Measurements from ENCODE around the gene XXYLT1. TPM values are rescaled to one million over a fixed set of nuclear protein-coding genes. Genes with fewer than 3 reads are reported as not detected.

XXYLT1 gene
- total and polyA plus RNA-seq, 9 of the 15 experiments (the other 6 are each of a cell fraction or from before 2014, with no cell fraction given), result 1.9 to 18.9 (median 15.0) TPM

DNA sequence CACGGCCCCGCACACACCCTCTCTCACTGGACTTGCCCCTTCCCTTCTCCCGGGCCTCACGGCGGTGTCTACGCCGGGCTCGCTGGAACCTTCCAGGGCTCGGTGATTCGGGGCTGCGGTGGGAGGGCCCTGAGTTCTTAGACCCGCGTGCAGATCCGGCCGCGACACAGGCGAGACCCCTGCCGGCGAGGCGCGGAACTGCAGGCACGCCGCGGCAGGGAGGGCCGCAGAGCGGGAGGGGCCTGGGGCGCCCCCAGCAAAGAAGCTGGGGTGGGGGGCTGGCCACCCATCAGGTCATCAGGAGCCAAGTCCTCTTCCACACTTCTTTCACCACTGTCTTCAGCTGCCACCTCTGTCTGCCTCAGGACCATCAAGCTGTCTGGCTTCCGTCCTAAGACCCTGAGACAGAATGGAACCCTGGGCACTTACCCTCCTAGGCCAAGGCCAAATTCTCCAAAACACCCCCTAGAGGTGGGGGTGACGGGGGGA is 164.5 kb downstream of the XXYLT1 start (continued):
- TF ChIP-seq, protein P1, sequence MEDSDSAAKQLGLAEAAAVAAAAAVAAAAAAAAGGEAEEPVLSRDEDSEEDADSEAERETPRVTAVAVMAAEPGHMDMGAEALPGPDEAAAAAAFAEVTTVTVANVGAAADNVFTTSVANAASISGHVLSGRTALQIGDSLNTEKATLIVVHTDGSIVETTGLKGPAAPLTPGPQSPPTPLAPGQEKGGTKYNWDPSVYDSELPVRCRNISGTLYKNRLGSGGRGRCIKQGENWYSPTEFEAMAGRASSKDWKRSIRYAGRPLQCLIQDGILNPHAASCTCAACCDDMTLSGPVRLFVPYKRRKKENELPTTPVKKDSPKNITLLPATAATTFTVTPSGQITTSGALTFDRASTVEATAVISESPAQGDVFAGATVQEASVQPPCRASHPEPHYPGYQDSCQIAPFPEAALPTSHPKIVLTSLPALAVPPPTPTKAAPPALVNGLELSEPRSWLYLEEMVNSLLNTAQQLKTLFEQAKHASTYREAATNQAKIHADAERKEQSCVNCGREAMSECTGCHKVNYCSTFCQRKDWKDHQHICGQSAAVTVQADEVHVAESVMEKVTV (CRISPR knock-in tag; IDR thresholded peaks at IDR 0.05), result peak; percentile 83
- TF ChIP-seq CBX1 (IDR thresholded peaks at IDR 0.05; ENCODE audit: low read depth) (peak; percentile 23; the same call in 1 of the 2 replicates), STAG1 (CRISPR knock-in tag; IDR thresholded peaks at IDR 0.05; ENCODE audit: borderline replicate concordance) (no peak), TCF3 (CRISPR knock-in tag; IDR thresholded peaks at IDR 0.05) (peak; percentile 8), SRF (CRISPR knock-in tag; IDR thresholded peaks at IDR 0.05) (no peak), ZNF431 (CRISPR knock-in tag; IDR thresholded peaks at IDR 0.05) (no peak), NFE2 (IDR thresholded peaks at IDR 0.05; ENCODE audit: low read depth) (no peak)
- TF ChIP-seq, protein P2, sequence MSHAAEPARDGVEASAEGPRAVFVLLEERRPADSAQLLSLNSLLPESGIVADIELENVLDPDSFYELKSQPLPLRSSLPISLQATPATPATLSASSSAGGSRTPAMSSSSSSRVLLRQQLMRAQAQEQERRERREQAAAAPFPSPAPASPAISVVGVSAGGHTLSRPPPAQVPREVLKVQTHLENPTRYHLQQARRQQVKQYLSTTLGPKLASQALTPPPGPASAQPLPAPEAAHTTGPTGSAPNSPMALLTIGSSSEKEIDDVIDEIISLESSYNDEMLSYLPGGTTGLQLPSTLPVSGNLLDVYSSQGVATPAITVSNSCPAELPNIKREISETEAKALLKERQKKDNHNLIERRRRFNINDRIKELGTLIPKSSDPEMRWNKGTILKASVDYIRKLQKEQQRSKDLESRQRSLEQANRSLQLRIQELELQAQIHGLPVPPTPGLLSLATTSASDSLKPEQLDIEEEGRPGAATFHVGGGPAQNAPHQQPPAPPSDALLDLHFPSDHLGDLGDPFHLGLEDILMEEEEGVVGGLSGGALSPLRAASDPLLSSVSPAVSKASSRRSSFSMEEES (CRISPR knock-in tag; IDR thresholded peaks at IDR 0.05), result no peak
- TF ChIP-seq, protein P3, sequence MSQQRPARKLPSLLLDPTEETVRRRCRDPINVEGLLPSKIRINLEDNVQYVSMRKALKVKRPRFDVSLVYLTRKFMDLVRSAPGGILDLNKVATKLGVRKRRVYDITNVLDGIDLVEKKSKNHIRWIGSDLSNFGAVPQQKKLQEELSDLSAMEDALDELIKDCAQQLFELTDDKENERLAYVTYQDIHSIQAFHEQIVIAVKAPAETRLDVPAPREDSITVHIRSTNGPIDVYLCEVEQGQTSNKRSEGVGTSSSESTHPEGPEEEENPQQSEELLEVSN (IDR thresholded peaks at IDR 0.05; ENCODE audit: borderline replicate concordance in 1 of 2, extremely low read depth in 1 of 2, insufficient read depth in 1 of 2, insufficient read length in 1 of 2, low read depth in 1 of 2, low read length in 1 of 2, poor library complexity in 1 of 2, severe bottlenecking in 1 of 2), result peak in 1 of 2 experiments; percentile 56
- TF ChIP-seq, protein P4, sequence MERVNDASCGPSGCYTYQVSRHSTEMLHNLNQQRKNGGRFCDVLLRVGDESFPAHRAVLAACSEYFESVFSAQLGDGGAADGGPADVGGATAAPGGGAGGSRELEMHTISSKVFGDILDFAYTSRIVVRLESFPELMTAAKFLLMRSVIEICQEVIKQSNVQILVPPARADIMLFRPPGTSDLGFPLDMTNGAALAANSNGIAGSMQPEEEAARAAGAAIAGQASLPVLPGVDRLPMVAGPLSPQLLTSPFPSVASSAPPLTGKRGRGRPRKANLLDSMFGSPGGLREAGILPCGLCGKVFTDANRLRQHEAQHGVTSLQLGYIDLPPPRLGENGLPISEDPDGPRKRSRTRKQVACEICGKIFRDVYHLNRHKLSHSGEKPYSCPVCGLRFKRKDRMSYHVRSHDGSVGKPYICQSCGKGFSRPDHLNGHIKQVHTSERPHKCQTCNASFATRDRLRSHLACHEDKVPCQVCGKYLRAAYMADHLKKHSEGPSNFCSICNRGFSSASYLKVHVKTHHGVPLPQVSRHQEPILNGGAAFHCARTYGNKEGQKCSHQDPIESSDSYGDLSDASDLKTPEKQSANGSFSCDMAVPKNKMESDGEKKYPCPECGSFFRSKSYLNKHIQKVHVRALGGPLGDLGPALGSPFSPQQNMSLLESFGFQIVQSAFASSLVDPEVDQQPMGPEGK (CRISPR knock-in tag; IDR thresholded peaks at IDR 0.05; ENCODE audit: borderline replicate concordance), result no peak
- TF ChIP-seq, protein P5, sequence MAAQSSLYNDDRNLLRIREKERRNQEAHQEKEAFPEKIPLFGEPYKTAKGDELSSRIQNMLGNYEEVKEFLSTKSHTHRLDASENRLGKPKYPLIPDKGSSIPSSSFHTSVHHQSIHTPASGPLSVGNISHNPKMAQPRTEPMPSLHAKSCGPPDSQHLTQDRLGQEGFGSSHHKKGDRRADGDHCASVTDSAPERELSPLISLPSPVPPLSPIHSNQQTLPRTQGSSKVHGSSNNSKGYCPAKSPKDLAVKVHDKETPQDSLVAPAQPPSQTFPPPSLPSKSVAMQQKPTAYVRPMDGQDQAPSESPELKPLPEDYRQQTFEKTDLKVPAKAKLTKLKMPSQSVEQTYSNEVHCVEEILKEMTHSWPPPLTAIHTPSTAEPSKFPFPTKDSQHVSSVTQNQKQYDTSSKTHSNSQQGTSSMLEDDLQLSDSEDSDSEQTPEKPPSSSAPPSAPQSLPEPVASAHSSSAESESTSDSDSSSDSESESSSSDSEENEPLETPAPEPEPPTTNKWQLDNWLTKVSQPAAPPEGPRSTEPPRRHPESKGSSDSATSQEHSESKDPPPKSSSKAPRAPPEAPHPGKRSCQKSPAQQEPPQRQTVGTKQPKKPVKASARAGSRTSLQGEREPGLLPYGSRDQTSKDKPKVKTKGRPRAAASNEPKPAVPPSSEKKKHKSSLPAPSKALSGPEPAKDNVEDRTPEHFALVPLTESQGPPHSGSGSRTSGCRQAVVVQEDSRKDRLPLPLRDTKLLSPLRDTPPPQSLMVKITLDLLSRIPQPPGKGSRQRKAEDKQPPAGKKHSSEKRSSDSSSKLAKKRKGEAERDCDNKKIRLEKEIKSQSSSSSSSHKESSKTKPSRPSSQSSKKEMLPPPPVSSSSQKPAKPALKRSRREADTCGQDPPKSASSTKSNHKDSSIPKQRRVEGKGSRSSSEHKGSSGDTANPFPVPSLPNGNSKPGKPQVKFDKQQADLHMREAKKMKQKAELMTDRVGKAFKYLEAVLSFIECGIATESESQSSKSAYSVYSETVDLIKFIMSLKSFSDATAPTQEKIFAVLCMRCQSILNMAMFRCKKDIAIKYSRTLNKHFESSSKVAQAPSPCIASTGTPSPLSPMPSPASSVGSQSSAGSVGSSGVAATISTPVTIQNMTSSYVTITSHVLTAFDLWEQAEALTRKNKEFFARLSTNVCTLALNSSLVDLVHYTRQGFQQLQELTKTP (IDR thresholded peaks at IDR 0.05; ENCODE audit: low read depth in 1 of 2, partially characterized antibody in 2 of 2), result no peak
- TF ChIP-seq, protein P6, sequence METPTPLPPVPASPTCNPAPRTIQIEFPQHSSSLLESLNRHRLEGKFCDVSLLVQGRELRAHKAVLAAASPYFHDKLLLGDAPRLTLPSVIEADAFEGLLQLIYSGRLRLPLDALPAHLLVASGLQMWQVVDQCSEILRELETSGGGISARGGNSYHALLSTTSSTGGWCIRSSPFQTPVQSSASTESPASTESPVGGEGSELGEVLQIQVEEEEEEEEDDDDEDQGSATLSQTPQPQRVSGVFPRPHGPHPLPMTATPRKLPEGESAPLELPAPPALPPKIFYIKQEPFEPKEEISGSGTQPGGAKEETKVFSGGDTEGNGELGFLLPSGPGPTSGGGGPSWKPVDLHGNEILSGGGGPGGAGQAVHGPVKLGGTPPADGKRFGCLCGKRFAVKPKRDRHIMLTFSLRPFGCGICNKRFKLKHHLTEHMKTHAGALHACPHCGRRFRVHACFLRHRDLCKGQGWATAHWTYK (CRISPR knock-in tag; IDR thresholded peaks at IDR 0.05), result no peak

Data from K562 (cell line).